HepG2 (cell line): ENCODE data around the gene TRIO. TPM values are rescaled to one million over a fixed set of nuclear protein-coding genes. Genes with fewer than 3 reads are reported as not detected.

ENCODE experiments used
- ATAC-seq: fragments of 200-7000 bp; cut with Tn5 transposase; 3 replicates; pipeline ENCODE4 v1.9.1; 2020; ENCODE audit warnings: mild to moderate bottlenecking, moderate library complexity
- BruUV-seq: library from RNA; stranded (reverse); fragments of 400-500 nt; replicated peaks from 2 replicates; lab custom pipeline; 2021; lab: Mats Ljungman, UMichigan
- CTCF ChIA-PET: fragments of 300-600 bp; formaldehyde crosslinking; extraction: SDS; loops from one replicate; lab custom pipeline; 2021; ENCODE audit warnings: low total read pairs, inconsistent platforms, low intra/inter-chr PET ratio; lab: Yijun Ruan, JAX
- POLR2A ChIA-PET: fragments of 350-600 bp; sonication (Branson Sonifier 250); formaldehyde crosslinking; loops from one replicate; lab custom pipeline; 2020; ENCODE audit warnings: antibody characterized with exemption, inconsistent platforms; lab: Yijun Ruan, JAX
- DNase-seq: peaks from one replicate; pipeline ENCODE4 v3.0.0-alpha.2; 2015; ENCODE audit warnings: low spot score
- FAIRE-seq: peaks from 3 replicates; lab custom pipeline; 2011; peaks lifted over from hg19 to GRCh38; lab: Jason Lieb, UNC
- H2AFZ ChIP-seq: one replicate; pipeline ENCODE4 v1.6.1; 2011; ENCODE audit warnings: low read length, inconsistent platforms
- H3K27ac ChIP-seq: fragments of 300-600 bp; 3 replicates; pipeline ENCODE4 v1.8.0; 2011; ENCODE audit warnings: mixed run types, mild to moderate bottlenecking, mixed read lengths, low read length, inconsistent platforms; ENCODE audit not compliant: insufficient read depth; ENCODE audit errors: extremely low read length
- H3K27me3 ChIP-seq, 2 experiments: fragments of 200-600 bp in 1 of 2; 2 replicates in 1 of 2; 3 replicates in 1 of 2; pipeline versions ENCODE4 v1.6.0 to v1.8.0; 2011; ENCODE audit warnings: low read length in 2 of 2, mild to moderate bottlenecking in 2 of 2, moderate library complexity in 2 of 2, inconsistent platforms in 1 of 2; ENCODE audit not compliant: insufficient read depth in 2 of 2, control insufficient read depth in 1 of 2
- H3K36me3 ChIP-seq, 2 experiments: fragments of 200-600 bp in 1 of 2; replicated peaks in 1 of 2; 2 replicates in 1 of 2; 3 replicates in 1 of 2; pipeline versions ENCODE4 v1.5.1 to v1.8.0; 2011; ENCODE audit warnings: low read length in 2 of 2, inconsistent platforms in 1 of 2; ENCODE audit not compliant: insufficient read depth in 2 of 2, control insufficient read depth in 1 of 2
- H3K4me1 ChIP-seq: 2 replicates; pipeline ENCODE4 v1.5.1; 2012; ENCODE audit warnings: low read length, inconsistent platforms; ENCODE audit not compliant: insufficient read depth
- H3K4me2 ChIP-seq: 2 replicates; pipeline ENCODE4 v1.6.0; 2011; ENCODE audit warnings: low read depth, low read length, inconsistent platforms
- H3K4me3 ChIP-seq, 3 experiments: fragments of 200-600 bp in 1 of 3; sonication (generic), shearing (Covaris generic) in 1 of 3; replicated peaks in 1 of 3; 2 replicates each; pipeline ENCODE4 v1.5.1; 2011 to 2016; ENCODE audit warnings: low read length in 3 of 3, inconsistent platforms in 2 of 3, low read depth in 2 of 3, mild to moderate bottlenecking in 2 of 3, control low read depth in 1 of 3, mixed read lengths in 1 of 3; ENCODE audit not compliant: insufficient read depth in 1 of 3
- H3K79me2 ChIP-seq: one replicate; pipeline ENCODE4 v1.6.1; 2011; ENCODE audit warnings: low read length, inconsistent platforms; ENCODE audit not compliant: insufficient read depth
- H3K9ac ChIP-seq: 2 replicates; pipeline ENCODE4 v1.6.0; 2011; ENCODE audit warnings: mild to moderate bottlenecking, low read depth, low read length, inconsistent platforms; ENCODE audit not compliant: insufficient read depth
- H3K9me3 ChIP-seq: 2 replicates; pipeline ENCODE4 v1.5.1; 2012; ENCODE audit warnings: mild to moderate bottlenecking, low read length
- H4K20me1 ChIP-seq: 2 replicates; pipeline ENCODE4 v1.6.0; 2011; ENCODE audit warnings: inconsistent platforms, mild to moderate bottlenecking, low read length, moderate library complexity; ENCODE audit not compliant: insufficient read depth
- ATF7 ChIP-seq, 2 experiments: fragments of 450-650 bp in 1 of 2; sonication (generic) in 1 of 2; formaldehyde crosslinking in 1 of 2; IDR thresholded peaks; 2 replicates each; pipeline versions ENCODE4 v1.4.0 to v1.6.1; 2016 to 2020; ENCODE audit warnings: antibody characterized with exemption in 1 of 2, mild to moderate bottlenecking in 1 of 2, missing genetic modification reagents in 1 of 2
- BCL6 ChIP-seq: IDR thresholded peaks from 2 replicates; pipeline ENCODE4 v1.6.1; 2016; ENCODE audit warnings: missing genetic modification reagents, missing compliant biosample characterization
- DMAP1 ChIP-seq: IDR thresholded peaks from 2 replicates; pipeline ENCODE4 v1.6.1; 2016
- EZH2 ChIP-seq: conservative IDR thresholded peaks from 2 replicates; pipeline ENCODE4 v1.6.1; 2012; ENCODE audit warnings: mild to moderate bottlenecking, low read depth, low read length, moderate library complexity
- FOSL2 ChIP-seq: sonication (generic); formaldehyde crosslinking; IDR thresholded peaks from 2 replicates; pipeline ENCODE4 v1.4.0; 2020; ENCODE audit warnings: missing genetic modification reagents
- IKZF1 ChIP-seq: fragments of 450-650 bp; IDR thresholded peaks from 2 replicates; pipeline ENCODE4 v1.7.1; 2016
- KDM5B ChIP-seq: sonication (generic); formaldehyde crosslinking; IDR thresholded peaks from 2 replicates; pipeline ENCODE4 v1.4.0; 2020; ENCODE audit warnings: missing genetic modification reagents, mild to moderate bottlenecking, borderline replicate concordance
- PHF8 ChIP-seq: sonication (generic); formaldehyde crosslinking; IDR thresholded peaks from 2 replicates; pipeline ENCODE4 v1.5.0; 2020; ENCODE audit warnings: missing genetic modification reagents
- SAP130 ChIP-seq: IDR thresholded peaks from 2 replicates; pipeline ENCODE4 v1.6.1; 2016; ENCODE audit warnings: low read depth
- SP2 ChIP-seq: sonication (generic); formaldehyde crosslinking; IDR thresholded peaks from 2 replicates; pipeline ENCODE4 v1.5.1; 2020; ENCODE audit warnings: mild to moderate bottlenecking, missing genetic modification reagents
- SRY ChIP-seq: sonication (generic); formaldehyde crosslinking; IDR thresholded peaks from 2 replicates; pipeline ENCODE4 v1.8.0; 2022; ENCODE audit warnings: mild to moderate bottlenecking, missing genetic modification reagents
- ZFP36 ChIP-seq: fragments of 150-350 bp; IDR thresholded peaks from 2 replicates; pipeline ENCODE4 v1.6.1; 2018; ENCODE audit warnings: borderline replicate concordance, low read length, low read depth; ENCODE audit not compliant: partially characterized antibody
- ZNF253 ChIP-seq: sonication (generic); formaldehyde crosslinking; IDR thresholded peaks from 2 replicates; pipeline ENCODE4 v1.8.0; 2022; ENCODE audit warnings: mild to moderate bottlenecking, missing genetic modification reagents, borderline replicate concordance
- ZNF547 ChIP-seq: sonication (generic); formaldehyde crosslinking; IDR thresholded peaks from 2 replicates; pipeline ENCODE4 v1.5.1; 2020; ENCODE audit warnings: mild to moderate bottlenecking, missing genetic modification reagents
- ZNF552 ChIP-seq: sonication (generic); formaldehyde crosslinking; IDR thresholded peaks from 2 replicates; pipeline ENCODE4 v1.9.0; 2022; ENCODE audit warnings: missing genetic modification reagents, mild to moderate bottlenecking, borderline replicate concordance
- ZNF577 ChIP-seq: sonication (generic); formaldehyde crosslinking; IDR thresholded peaks from 2 replicates; pipeline ENCODE4 v1.4.0; 2020; ENCODE audit warnings: mild to moderate bottlenecking, low read depth, missing genetic modification reagents, borderline replicate concordance
- ZNF740 ChIP-seq: sonication (generic); formaldehyde crosslinking; IDR thresholded peaks from 2 replicates; pipeline ENCODE4 v1.4.0; 2020; ENCODE audit warnings: missing genetic modification reagents
- ZNF772 ChIP-seq: sonication (generic); formaldehyde crosslinking; IDR thresholded peaks from 2 replicates; pipeline ENCODE4 v1.5.0; 2020; ENCODE audit warnings: mild to moderate bottlenecking, missing genetic modification reagents
- WGBS: methylation state at CpG from one replicate; pipeline ENCODE4 v1.1.6; 2017; ENCODE audit warnings: low lambda C conversion rate; 5-methylcytosine and 5-hydroxymethylcytosine counted together
- in situ Hi-C: cut with HindIII; loops from 2 replicates; pipeline ENCODE4 v1.10.0; 2017; ENCODE audit warnings: low pct_unique_long_range_greater_than_20kb; ENCODE audit not compliant: extremely low pct_ligation_motif_present
- intact Hi-C: fragments of 100-400 bp; cut with micrococcal nuclease; formaldehyde crosslinking; loops from one replicate; pipeline ENCODE4 v1.10.0; 2022; ENCODE audit not compliant: unreplicated experiment
- polyA plus RNA-seq, 8 experiments: library from polyadenylated mRNA; depleted of rRNA in 3 of 8; stranded (reverse) in 7 of 8; unstranded in 1 of 8; fragments of >200 nt; fragmentation: Illumina TruSeq in 4 of 8; extraction: Trizol in 4 of 8; gene quantifications; 2 replicates each; pipeline versions ENCODE4 v1.2.1 to v1.2.3, GENCODE V29; 2011 to 2016; ENCODE audit warnings: low read depth in 4 of 8, missing spikeins in 1 of 8, mixed read lengths in 1 of 8; ENCODE audit not compliant: insufficient read depth in 1 of 8
- total RNA-seq, 5 experiments: library from RNA; depleted of rRNA; stranded (reverse); fragments of >200 nt; fragmentation: Illumina TruSeq; extraction: Trizol; gene quantifications; 2 replicates each; pipeline ENCODE4 v1.2.3, GENCODE V29; 2016; ENCODE audit warnings: low read depth in 1 of 5
- TF ChIP-seq, protein P1 (sequence below): sonication (generic); formaldehyde crosslinking; IDR thresholded peaks from 2 replicates; pipeline ENCODE4 v1.5.1; 2020; ENCODE audit warnings: mild to moderate bottlenecking, moderate library complexity, missing genetic modification reagents
- TF ChIP-seq, protein P2 (sequence below): sonication (generic); formaldehyde crosslinking; IDR thresholded peaks from 2 replicates; pipeline ENCODE4 v1.4.0; 2020; ENCODE audit warnings: mild to moderate bottlenecking, missing genetic modification reagents

The TRIO gene
- total and polyA plus RNA-seq, 2 of the 13 experiments (the other 11 are each of a cell fraction or from before 2014, with no cell fraction given) = 45.2 to 45.9 TPM

DNA sequence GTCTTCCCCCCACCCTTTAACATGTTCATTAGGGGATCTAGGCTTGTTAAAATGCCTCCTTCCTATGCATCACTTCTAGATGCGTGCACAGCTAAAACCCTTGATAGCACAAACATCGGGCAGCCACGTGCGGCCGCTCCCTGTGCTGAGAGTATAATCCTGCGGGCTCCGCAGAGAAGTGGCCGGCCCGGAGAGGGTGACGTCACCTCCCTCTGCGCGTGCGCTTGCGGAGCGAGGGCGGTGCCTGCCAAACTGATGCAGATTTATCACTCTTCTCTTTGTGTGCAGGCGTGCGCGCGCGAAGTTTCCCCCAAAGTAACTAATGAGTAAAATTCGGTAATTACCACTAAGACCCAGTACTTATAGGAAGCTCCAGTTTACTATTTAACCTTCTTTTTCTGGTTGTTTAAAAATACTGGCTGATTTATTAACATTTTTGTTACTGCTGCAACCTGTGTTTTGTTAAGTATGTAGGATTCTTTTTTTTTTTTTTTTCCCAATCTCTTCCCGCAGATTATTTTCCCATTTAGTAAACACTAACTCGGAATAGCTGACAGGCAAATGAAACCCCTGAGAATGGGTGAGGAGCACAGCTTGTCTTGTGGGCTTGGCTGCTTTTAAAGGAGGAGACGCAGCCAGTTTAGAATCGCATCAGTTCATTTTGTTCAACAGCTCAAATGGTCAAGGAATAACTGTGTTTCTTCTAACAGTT is 121.6 kb downstream of the TRIO start (continued):
- TF ChIP-seq ZNF577 (CRISPR knock-in tag) (no peak), ZFP36 (no peak), ZNF772 (CRISPR knock-in tag) (no peak), BCL6 (CRISPR knock-in tag) (peak; percentile 34; the same call in 1 of the 2 replicates), ZNF253 (0 out of 2 replicates have a peak, but pooled peaks have one; percentile 36), ATF7 (IDR thresholded peaks at IDR 0.05) (peak; percentile 99), ATF7 (CRISPR knock-in tag; IDR thresholded peaks at IDR 0.05) (peak; percentile 97), KDM5B (CRISPR knock-in tag) (peak; percentile 25; the same call in 1 of the 2 replicates), DMAP1 (CRISPR knock-in tag) (peak; percentile 66; the same call in 1 of the 2 replicates), IKZF1 (no peak), PHF8 (CRISPR knock-in tag) (no peak)

DNA sequence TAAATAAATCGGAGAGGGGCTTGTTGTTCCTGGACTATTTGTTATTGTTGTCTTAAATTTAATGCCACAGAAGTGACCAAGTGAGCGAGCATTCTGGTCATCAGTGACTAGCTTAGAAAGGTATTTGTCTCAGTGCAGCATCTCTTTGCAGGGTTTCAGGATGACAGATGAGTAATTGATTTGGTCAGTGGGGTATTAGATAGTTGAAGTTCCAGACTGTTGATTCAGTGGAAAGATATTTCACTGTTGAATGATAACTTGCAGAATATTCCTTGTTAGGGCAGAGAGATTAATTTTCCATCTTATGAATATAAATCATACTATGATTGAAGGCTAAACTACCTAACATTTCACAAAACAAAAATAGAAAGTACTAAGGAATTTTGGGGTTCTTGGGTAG is 122.4 kb downstream of the TRIO start:
- FAIRE-seq = no peak
- Histone ChIP-seq H3K9ac (no peak overlapping the region), H3K4me1 (peaks cover 71% of the 10 kb centered on the region), H3K27ac (no peak overlapping the region), H3K9me3 (no peaks in the 10 kb centered on the region), H3K4me3 (no peak overlapping the region), H3K36me3 (no peaks in the 10 kb centered on the region), H4K20me1 (peaks cover 23% of the 10 kb centered on the region), H2AFZ (no peak overlapping the region), H3K27me3 (no peaks in the 10 kb centered on the region), H3K79me2 (peaks cover 84% of the 10 kb centered on the region), H3K4me2 (no peak overlapping the region)
- WGBS = 92% methylated on average over 2 of the region's 2 CpGs
- BruUV-seq = no TSS peak
- intact Hi-C loops (loop anchor here (2.0 kb wide), 1 partner anchor 53 kb away; no protein-coding TSS in a partner anchor), in situ Hi-C loops (loop anchor here (10.0 kb wide), 1 partner anchor 121 kb away; the partner anchor contains the start of gene TRIO)
- ChIA-PET CTCF (no interaction called here), POLR2A (no interaction called here)
- no peak for ATAC-seq
- peak; percentile 53 for DNase-seq
- no peak for TF ChIP-seq ZNF547 (CRISPR knock-in tag)
- TF ChIP-seq EZH2 = no peak
- peak; percentile 54; the same call in 1 of the 2 replicates for TF ChIP-seq FOSL2
- TF ChIP-seq, protein P1, sequence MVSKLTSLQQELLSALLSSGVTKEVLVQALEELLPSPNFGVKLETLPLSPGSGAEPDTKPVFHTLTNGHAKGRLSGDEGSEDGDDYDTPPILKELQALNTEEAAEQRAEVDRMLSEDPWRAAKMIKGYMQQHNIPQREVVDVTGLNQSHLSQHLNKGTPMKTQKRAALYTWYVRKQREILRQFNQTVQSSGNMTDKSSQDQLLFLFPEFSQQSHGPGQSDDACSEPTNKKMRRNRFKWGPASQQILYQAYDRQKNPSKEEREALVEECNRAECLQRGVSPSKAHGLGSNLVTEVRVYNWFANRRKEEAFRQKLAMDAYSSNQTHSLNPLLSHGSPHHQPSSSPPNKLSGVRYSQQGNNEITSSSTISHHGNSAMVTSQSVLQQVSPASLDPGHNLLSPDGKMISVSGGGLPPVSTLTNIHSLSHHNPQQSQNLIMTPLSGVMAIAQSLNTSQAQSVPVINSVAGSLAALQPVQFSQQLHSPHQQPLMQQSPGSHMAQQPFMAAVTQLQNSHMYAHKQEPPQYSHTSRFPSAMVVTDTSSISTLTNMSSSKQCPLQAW (CRISPR knock-in tag) = no peak
- 0 out of 2 replicates have a peak, but pooled peaks have one; percentile 16 for TF ChIP-seq SAP130 (CRISPR knock-in tag)
- TF ChIP-seq ZNF552 (CRISPR knock-in tag) = no peak
- no peak for TF ChIP-seq SP2 (CRISPR knock-in tag)
- no peak for TF ChIP-seq ZNF740 (CRISPR knock-in tag)
- TF ChIP-seq, protein P2, sequence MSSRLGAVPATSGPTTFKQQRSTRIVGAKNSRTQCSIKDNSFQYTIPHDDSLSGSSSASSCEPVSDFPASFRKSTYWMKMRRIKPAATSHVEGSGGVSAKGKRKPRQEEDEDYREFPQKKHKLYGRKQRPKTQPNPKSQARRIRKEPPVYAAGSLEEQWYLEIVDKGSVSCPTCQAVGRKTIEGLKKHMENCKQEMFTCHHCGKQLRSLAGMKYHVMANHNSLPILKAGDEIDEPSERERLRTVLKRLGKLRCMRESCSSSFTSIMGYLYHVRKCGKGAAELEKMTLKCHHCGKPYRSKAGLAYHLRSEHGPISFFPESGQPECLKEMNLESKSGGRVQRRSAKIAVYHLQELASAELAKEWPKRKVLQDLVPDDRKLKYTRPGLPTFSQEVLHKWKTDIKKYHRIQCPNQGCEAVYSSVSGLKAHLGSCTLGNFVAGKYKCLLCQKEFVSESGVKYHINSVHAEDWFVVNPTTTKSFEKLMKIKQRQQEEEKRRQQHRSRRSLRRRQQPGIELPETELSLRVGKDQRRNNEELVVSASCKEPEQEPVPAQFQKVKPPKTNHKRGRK = no peak
- TF ChIP-seq SRY = no peak
